ENCODE data around the gene SLC25A25. TPM values are rescaled to one million over a fixed set of nuclear protein-coding genes. Genes with fewer than 3 reads are reported as not detected.
"Not testable (repeated sequence)": the region's sequence is repeated elsewhere in the genome, so short reads cannot be mapped to it uniquely, and the experiment has no call there.

Gene SLC25A25
- total RNA-seq, 1 experiment from 2014 or later, result 30.8 TPM

GRCh38 chr9:128065907-128066712 lies 1.9 kb upstream of the SLC25A25 start:
- no peak for DNase-seq (ENCODE audit: low read depth, low spot score)
- in situ Hi-C loops (cut with HindIII; ENCODE audit: low pct_unique_long_range_greater_than_20kb, low sequenced_read_pairs), result no loop called here

- in situ Hi-C loops (cut with HindIII; ENCODE audit: low pct_unique_long_range_greater_than_20kb, low sequenced_read_pairs), result no loop called here
Observed at GRCh38 chr9:128066713-128067644, 1.1 kb upstream of the SLC25A25 start, which contains the start of gene NAIF1. TSS of gene NAIF1 (minus strand) at chr9:128067320. CDS start at chr9:128067101, 219 bp downstream.

GRCh38 chr9:128068386-128069205 lies 564 bp downstream of the SLC25A25 start:
- in situ Hi-C loops (cut with HindIII; ENCODE audit: low pct_unique_long_range_greater_than_20kb, low sequenced_read_pairs), result no loop called here
- DNase-seq (ENCODE audit: low read depth, low spot score), result no peak

More at GRCh38 chr9:128066713-128067644, 1.1 kb upstream of the SLC25A25 start, which contains the start of gene NAIF1:
- DNase-seq (ENCODE audit: low read depth, low spot score), result peak; percentile 99

- in situ Hi-C loops (cut with HindIII; ENCODE audit: low pct_unique_long_range_greater_than_20kb, low sequenced_read_pairs), result no loop called here
- DNase-seq (ENCODE audit: low read depth, low spot score), result no peak
Observed at GRCh38 chr9:128070874-128071273, 2.8 kb downstream of the SLC25A25 start.

GRCh38 chr9:128071475-128071874 lies 3.4 kb downstream of the SLC25A25 start:
- DNase-seq (ENCODE audit: low read depth, low spot score); in situ Hi-C loops (cut with HindIII; ENCODE audit: low pct_unique_long_range_greater_than_20kb, low sequenced_read_pairs): not testable (repeated sequence)

GRCh38 chr9:128072144-128073021 lies 4.4 kb downstream of the SLC25A25 start:
- in situ Hi-C loops (cut with HindIII; ENCODE audit: low pct_unique_long_range_greater_than_20kb, low sequenced_read_pairs), result no loop called here
- peak; percentile 85 for DNase-seq (ENCODE audit: low read depth, low spot score)

GRCh38 chr9:128073253-128073886 lies 5.3 kb downstream of the SLC25A25 start:
- in situ Hi-C loops (cut with HindIII; ENCODE audit: low pct_unique_long_range_greater_than_20kb, low sequenced_read_pairs), result no loop called here
- no peak for DNase-seq (ENCODE audit: low read depth, low spot score)

- in situ Hi-C loops (cut with HindIII; ENCODE audit: low pct_unique_long_range_greater_than_20kb, low sequenced_read_pairs), result no loop called here
Observed at GRCh38 chr9:128077847-128078503, 9.9 kb downstream of the SLC25A25 start.

GRCh38 chr9:128078504-128079434 lies 10.7 kb downstream of the SLC25A25 start:
- no peak for DNase-seq (ENCODE audit: low read depth, low spot score)
- in situ Hi-C loops (cut with HindIII; ENCODE audit: low pct_unique_long_range_greater_than_20kb, low sequenced_read_pairs), result no loop called here

More at GRCh38 chr9:128077847-128078503, 9.9 kb downstream of the SLC25A25 start:
- no peak for DNase-seq (ENCODE audit: low read depth, low spot score)

GRCh38 chr9:128080206-128080605 lies 12.2 kb downstream of the SLC25A25 start:
- in situ Hi-C loops (cut with HindIII; ENCODE audit: low pct_unique_long_range_greater_than_20kb, low sequenced_read_pairs), result no loop called here
- no peak for DNase-seq (ENCODE audit: low read depth, low spot score)

- in situ Hi-C loops (cut with HindIII; ENCODE audit: low pct_unique_long_range_greater_than_20kb, low sequenced_read_pairs), result no loop called here
Observed at GRCh38 chr9:128081056-128081455, 13.0 kb downstream of the SLC25A25 start.

GRCh38 chr9:128082151-128082550 lies 14.1 kb downstream of the SLC25A25 start:
- in situ Hi-C loops (cut with HindIII; ENCODE audit: low pct_unique_long_range_greater_than_20kb, low sequenced_read_pairs), result no loop called here
- DNase-seq (ENCODE audit: low read depth, low spot score), result no peak

More at GRCh38 chr9:128081056-128081455, 13.0 kb downstream of the SLC25A25 start:
- no peak for DNase-seq (ENCODE audit: low read depth, low spot score)

- in situ Hi-C loops (cut with HindIII; ENCODE audit: low pct_unique_long_range_greater_than_20kb, low sequenced_read_pairs), result no loop called here
- DNase-seq (ENCODE audit: low read depth, low spot score), result no peak
Observed at GRCh38 chr9:128084746-128085145, 16.7 kb downstream of the SLC25A25 start.

GRCh38 chr9:128085943-128086342 lies 17.9 kb downstream of the SLC25A25 start:
- in situ Hi-C loops (cut with HindIII; ENCODE audit: low pct_unique_long_range_greater_than_20kb, low sequenced_read_pairs), result no loop called here

GRCh38 chr9:128087262-128087661 lies 19.2 kb downstream of the SLC25A25 start:
- in situ Hi-C loops (cut with HindIII; ENCODE audit: low pct_unique_long_range_greater_than_20kb, low sequenced_read_pairs), result no loop called here

More at GRCh38 chr9:128085943-128086342, 17.9 kb downstream of the SLC25A25 start:
- no peak for DNase-seq (ENCODE audit: low read depth, low spot score)

More at GRCh38 chr9:128087262-128087661, 19.2 kb downstream of the SLC25A25 start:
- no peak for DNase-seq (ENCODE audit: low read depth, low spot score)
